NCI-H1436 (cell line): Measurements from ENCODE around the gene RHOA.

Experiments used
- DNase-seq: peaks from one replicate; lab custom pipeline; 2025; lab: John Stamatoyannopoulos, UW

Gene RHOA

DNA sequence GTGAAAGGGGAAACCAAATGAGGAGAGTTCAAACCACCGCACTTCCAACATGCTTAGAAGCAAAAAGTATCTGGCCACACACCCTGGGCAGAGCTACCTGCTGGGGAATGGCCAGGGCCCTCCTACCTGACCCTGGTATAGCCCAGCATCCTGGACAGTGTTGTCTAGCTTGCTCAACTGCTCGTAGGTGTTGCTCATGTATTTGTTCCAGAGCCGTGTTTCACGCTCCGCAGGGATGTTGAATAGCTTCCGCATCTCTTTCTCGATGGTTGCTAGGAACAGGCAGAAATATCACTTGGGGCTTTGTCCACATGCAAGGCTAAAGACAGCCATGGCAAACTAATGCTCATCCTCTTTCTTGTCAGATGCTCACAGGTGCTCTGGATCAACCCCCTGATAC, 87.0 kb downstream of the RHOA start:
- no peak for DNase-seq

DNA sequence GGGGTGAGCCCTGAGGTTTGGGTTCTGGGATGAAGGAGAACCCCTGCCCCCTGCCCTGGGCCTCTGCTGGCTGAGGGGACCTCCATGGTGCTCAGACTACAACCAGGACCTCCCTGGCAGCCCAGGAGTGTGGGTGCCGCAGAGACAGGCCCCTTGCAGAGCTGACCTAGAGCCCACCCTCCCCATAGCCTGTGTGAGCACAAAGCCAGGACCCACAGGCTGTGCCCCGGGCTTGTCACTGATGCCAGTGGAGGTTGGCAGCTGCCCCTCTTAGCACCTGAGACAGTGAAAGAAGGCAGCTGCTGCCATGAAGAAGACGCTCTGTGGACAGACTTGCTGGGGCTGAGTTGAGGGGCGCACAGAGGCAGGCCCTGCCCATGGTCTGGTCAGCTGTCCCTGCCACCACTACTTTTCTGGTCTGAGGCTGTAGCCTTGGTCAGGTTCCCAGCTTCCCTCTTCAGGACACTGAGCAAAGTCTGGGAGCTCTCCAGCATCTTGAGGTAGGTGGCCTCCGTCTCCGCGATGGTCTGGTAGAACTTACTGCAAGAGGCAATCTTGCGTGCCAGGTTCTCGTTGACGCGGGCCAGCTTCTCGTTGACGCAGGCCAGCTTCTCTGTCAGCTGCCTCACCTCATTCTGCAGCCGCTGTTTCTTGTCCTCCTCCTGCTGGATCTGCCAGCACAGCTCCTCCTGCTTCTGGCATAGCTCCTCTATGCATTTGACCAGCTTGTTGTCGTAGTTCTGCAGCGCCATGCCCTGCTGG, 94.9 kb downstream of the RHOA start:
- no peak for DNase-seq

DNA sequence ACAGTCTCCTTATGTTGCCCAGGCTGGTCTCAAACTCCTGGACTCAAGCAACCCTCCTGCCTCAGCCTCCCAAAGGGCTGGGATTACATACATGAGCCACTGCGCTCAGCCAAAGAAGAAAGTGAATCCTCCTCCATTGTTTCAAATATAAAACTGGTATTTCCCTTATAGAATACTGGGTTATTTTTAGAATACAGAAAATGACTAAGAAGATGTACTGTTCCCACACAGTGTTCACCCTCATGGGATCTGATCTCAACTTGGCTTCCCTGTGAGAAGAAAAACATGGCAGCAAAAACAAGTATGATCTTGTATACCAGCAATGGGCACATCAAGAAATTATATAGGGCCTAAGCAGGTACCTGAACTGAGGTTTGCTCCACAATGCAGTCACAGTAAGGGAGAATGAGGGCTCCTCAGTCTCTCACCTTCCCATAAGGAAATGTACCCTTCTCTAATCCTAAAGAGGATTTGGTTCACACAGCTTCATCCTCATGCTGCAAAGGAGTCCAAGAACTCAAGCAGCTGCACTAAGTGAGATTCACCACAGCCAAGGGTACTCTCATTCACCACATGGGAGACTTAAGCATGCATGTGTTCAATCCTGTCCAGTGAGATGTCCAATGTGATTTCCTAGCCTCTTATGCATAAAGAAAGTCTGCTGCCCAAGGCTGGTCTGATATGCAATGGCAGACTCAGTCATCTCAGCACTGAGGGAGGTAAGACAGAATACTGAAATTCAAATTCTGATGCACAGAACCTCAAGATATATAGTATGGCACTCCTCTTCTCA, 97.7 kb downstream of the RHOA start:
- no peak for DNase-seq

DNA sequence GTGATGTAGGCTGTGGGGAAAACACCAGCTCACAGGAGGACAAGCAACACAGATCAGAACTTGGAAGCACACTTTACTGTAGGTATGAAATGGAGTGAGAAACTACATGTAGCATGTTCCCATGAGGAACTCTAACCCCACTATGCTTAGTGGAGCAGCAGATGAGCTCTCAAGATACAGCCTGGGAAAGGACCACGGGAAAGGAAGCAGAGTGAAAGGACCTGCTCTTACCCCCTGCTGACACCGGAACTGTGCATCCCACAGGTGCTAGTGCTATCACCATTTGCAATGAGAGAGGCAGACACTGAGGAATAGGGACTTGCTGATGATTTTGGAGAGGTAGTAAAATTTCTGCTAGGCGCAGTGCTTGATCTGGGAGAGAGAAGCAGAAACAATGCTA, 100.5 kb downstream of the RHOA start:
- no peak for DNase-seq

DNA sequence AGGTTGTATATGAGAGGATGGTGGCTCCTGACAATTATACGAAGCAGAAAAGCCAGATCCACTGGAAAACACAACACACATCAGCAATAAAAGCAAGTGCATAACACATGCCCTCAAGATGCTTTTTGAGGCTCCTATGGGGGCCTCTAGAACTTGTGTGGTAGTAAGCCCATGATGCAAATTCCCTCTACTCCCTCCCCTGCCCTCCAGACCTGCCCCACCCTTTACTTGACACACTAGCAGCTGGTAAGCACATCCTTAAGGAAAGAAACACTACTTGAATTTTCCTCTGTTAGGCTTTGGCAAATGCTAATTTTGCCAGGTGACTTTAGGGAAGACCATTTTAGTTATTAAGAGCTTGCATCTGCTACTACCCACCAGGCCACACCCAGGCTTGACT, 101.1 kb downstream of the RHOA start:
- no peak for DNase-seq
